A549 (cell line): ENCODE measurements around the gene TBL1XR1. TPM values are rescaled to one million over a fixed set of nuclear protein-coding genes. Genes with fewer than 3 reads are reported as not detected.

Experiments used
- ATAC-seq, 2 experiments: fragments of 200-7000 bp in 1 of 2; fragments of >200 bp in 1 of 2; cut with Nextera tagmentation in 1 of 2; cut with Tn5 transposase in 1 of 2; 3 replicates each; pipeline versions ENCODE4 v1.8.0 to v1.9.1; 2018 to 2020; ENCODE audit warnings: mild to moderate bottlenecking in 1 of 2, moderate library complexity in 1 of 2
- CTCF ChIA-PET: fragments of 300-600 bp; sonication (Branson Sonifier 250); formaldehyde crosslinking; extraction: SDS; loops from one replicate; lab custom pipeline; 2021; ENCODE audit warnings: antibody characterized with exemption, inconsistent platforms; lab: Yijun Ruan, JAX
- POLR2A ChIA-PET: fragments of 350-600 bp; formaldehyde crosslinking; extraction: SDS; loops from one replicate; lab custom pipeline; 2021; ENCODE audit warnings: antibody characterized with exemption, inconsistent platforms; lab: Yijun Ruan, JAX
- DNase-seq, 2 experiments: peaks; one replicate each; pipeline versions ENCODE4 v3.0.0 to v3.0.0-alpha.2; 2011 to 2016; ENCODE audit warnings: low read depth in 1 of 2, low spot score in 1 of 2
- FAIRE-seq: peaks from 2 replicates; lab custom pipeline; 2011; peaks lifted over from hg19 to GRCh38; lab: Jason Lieb, UNC
- H3K27ac ChIP-seq, 2 experiments: fragments of >200 bp; sonication (Bioruptor Twin); formaldehyde crosslinking; 3 replicates each; pipeline ENCODE4 v1.5.1; 2016 to 2017
- H3K4me1 ChIP-seq: fragments of >200 bp; sonication (Bioruptor Twin); formaldehyde crosslinking; 3 replicates; pipeline ENCODE4 v1.6.1; 2016
- H3K4me2 ChIP-seq: fragments of >200 bp; sonication (Bioruptor Twin); formaldehyde crosslinking; 3 replicates; pipeline ENCODE4 v1.6.1; 2016
- H3K4me3 ChIP-seq: fragments of >200 bp; sonication (Bioruptor Twin); formaldehyde crosslinking; 3 replicates; pipeline ENCODE4 v1.5.1; 2016
- H3K9me3 ChIP-seq: fragments of >200 bp; sonication (Bioruptor Twin); formaldehyde crosslinking; 3 replicates; pipeline ENCODE4 v1.6.1; 2016
- CTCF ChIP-seq: fragments of >200 bp; sonication (Bioruptor Twin); formaldehyde crosslinking; IDR thresholded peaks from 3 replicates; pipeline ENCODE4 v1.5.1; 2016
- EP300 ChIP-seq, 2 experiments: fragments of >200 bp; sonication (Bioruptor Twin); formaldehyde crosslinking; IDR thresholded peaks; 2 replicates in 1 of 2; 3 replicates in 1 of 2; pipeline ENCODE4 v1.6.1; 2016 to 2017
- FOSL2 ChIP-seq, 2 experiments: fragments of 450-650 bp in 1 of 2; fragments of >200 bp in 1 of 2; sonication (Bioruptor Twin) in 1 of 2; formaldehyde crosslinking; IDR thresholded peaks; 2 replicates each; pipeline versions ENCODE4 v1.5.0 to v1.6.1; 2016 to 2020; ENCODE audit warnings: mild to moderate bottlenecking in 1 of 2, moderate library complexity in 1 of 2
- GATA3 ChIP-seq: IDR thresholded peaks from 2 replicates; pipeline ENCODE4 v1.6.1; 2012; ENCODE audit warnings: borderline replicate concordance
- HDAC2 ChIP-seq: fragments of 200-600 bp; sonication (generic); IDR thresholded peaks from 2 replicates; pipeline ENCODE4 v1.6.1; 2016
- HES2 ChIP-seq: fragments of >200 bp; sonication (Bioruptor Twin); formaldehyde crosslinking; IDR thresholded peaks from 2 replicates; pipeline ENCODE4 v1.6.1; 2016
- HMGXB4 ChIP-seq: fragments of 250-450 bp; sonication (Bioruptor Pico); IDR thresholded peaks from 2 replicates; pipeline ENCODE4 v1.5.0; 2021; ENCODE audit warnings: mild to moderate bottlenecking, moderate library complexity, borderline replicate concordance
- HOXA7 ChIP-seq: fragments of 250-450 bp; sonication (Bioruptor Pico); IDR thresholded peaks from 2 replicates; pipeline ENCODE4 v1.5.0; 2020; ENCODE audit warnings: mild to moderate bottlenecking, moderate library complexity
- KDM5A ChIP-seq: fragments of 200-600 bp; sonication (generic); IDR thresholded peaks from 2 replicates; pipeline ENCODE4 v1.6.1; 2016; ENCODE audit warnings: antibody characterized with exemption, mild to moderate bottlenecking
- RFX5 ChIP-seq: fragments of 450-650 bp; IDR thresholded peaks from 2 replicates; pipeline ENCODE4 v1.7.1; 2014; ENCODE audit warnings: antibody characterized with exemption, mild to moderate bottlenecking, moderate library complexity
- RNF2 ChIP-seq: fragments of 200-600 bp; sonication (generic); IDR thresholded peaks from 2 replicates; pipeline ENCODE4 v1.6.1; 2016; ENCODE audit warnings: low read depth, mild to moderate bottlenecking, antibody characterized with exemption, moderate library complexity, borderline replicate concordance
- SMC3 ChIP-seq: fragments of >200 bp; sonication (Bioruptor Twin); formaldehyde crosslinking; IDR thresholded peaks from 3 replicates; pipeline ENCODE4 v1.6.1; 2018; ENCODE audit warnings: inconsistent platforms
- SREBF2 ChIP-seq: fragments of 450-650 bp; IDR thresholded peaks from 2 replicates; pipeline ENCODE4 v1.6.1; 2014; ENCODE audit warnings: mild to moderate bottlenecking, moderate library complexity
- ZSCAN20 ChIP-seq: fragments of 250-450 bp; sonication (Bioruptor Pico); IDR thresholded peaks from 2 replicates; pipeline ENCODE4 v1.8.0; 2022; ENCODE audit warnings: mild to moderate bottlenecking, moderate library complexity
- WGBS: methylation state at CpG from one replicate; pipeline ENCODE4 v1.1.6; 2017; ENCODE audit errors: missing lambda C conversion rate; 5-methylcytosine and 5-hydroxymethylcytosine counted together
- polyA plus RNA-seq, 4 experiments: library from polyadenylated mRNA; depleted of rRNA in 3 of 4; stranded (reverse); fragments of >200 nt; fragmentation: RNase III in 1 of 4; extraction: RNeasy Plus Mini Kit Qiagen cat#74134 plus additional on column Dnase treatment in 1 of 4; gene quantifications; 2 replicates in 3 of 4; 3 replicates in 1 of 4; pipeline ENCODE4 v1.2.3, GENCODE V29; 2011 to 2017

The TBL1XR1 gene
- polyA plus RNA-seq, 2 of the 4 experiments (the other 2 are of a cell fraction): 41.4 to 106 TPM

- no peak for FAIRE-seq
- 77% methylated on average over 4 of the region's 4 CpGs for WGBS
- TF ChIP-seq ZSCAN20 (CRISPR knock-in tag) (no peak), KDM5A (no peak), FOSL2 (IDR thresholded peaks at IDR 0.05) (no peak), FOSL2 (CRISPR knock-in tag; IDR thresholded peaks at IDR 0.05) (no peak), EP300 (IDR thresholded peaks at IDR 0.05) (no peak), HOXA7 (no peak), HES2 (no peak), HDAC2 (no peak)
- TF ChIP-seq, all 56 proteins: peak for 0
Observed at GRCh38 chr3:176994891-176995781, 202.1 kb downstream of the TBL1XR1 start.

DNA sequence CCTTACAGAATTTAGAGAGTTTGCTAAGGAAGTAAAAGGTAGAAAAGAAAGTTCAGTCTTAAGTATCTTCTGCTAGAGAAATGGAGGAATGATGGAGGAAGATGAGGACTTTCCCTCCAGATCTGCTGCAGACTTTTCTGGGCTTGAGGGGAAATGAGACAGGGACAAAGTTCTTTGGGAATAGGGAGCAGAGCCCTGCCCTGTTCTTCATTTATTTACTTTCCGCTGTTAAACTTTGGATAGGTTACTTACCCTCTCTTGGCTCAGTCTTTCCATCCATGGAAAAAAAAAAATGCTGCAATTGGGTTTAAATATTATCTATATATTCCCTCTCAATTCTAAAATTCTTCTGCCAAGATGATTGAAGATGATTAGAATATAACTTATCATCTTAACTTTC is 202.9 kb downstream of the TBL1XR1 start:
- H3K27ac ChIP-seq: no peak overlapping the region
- ATAC-seq (no peak), DNase-seq (no peak), FAIRE-seq (no peak)
- POLR2A ChIA-PET: no interaction called here
- no peak overlapping the region for H3K4me3 ChIP-seq
- TF ChIP-seq GATA3 (no peak), HMGXB4 (no peak), CTCF (no peak), SREBF2 (no peak)
- WGBS: 83% methylated on average over 1 of the region's 1 CpG
- H3K4me2 ChIP-seq: no peak overlapping the region
- H3K4me1 ChIP-seq: no peaks in the 10 kb centered on the region
- CTCF ChIA-PET: no interaction called here
- no peaks in the 10 kb centered on the region for H3K9me3 ChIP-seq

More at GRCh38 chr3:176994891-176995781, 202.1 kb downstream of the TBL1XR1 start:
- Histone ChIP-seq H3K9me3 (no peaks in the 10 kb centered on the region), H3K4me2 (no peak overlapping the region), H3K4me1 (no peaks in the 10 kb centered on the region), H3K27ac (no peak overlapping the region), H3K4me3 (no peak overlapping the region)
- DNase-seq: no peak
- ATAC-seq: no peak
- CTCF ChIA-PET: no interaction called here
- POLR2A ChIA-PET: no interaction called here

DNA sequence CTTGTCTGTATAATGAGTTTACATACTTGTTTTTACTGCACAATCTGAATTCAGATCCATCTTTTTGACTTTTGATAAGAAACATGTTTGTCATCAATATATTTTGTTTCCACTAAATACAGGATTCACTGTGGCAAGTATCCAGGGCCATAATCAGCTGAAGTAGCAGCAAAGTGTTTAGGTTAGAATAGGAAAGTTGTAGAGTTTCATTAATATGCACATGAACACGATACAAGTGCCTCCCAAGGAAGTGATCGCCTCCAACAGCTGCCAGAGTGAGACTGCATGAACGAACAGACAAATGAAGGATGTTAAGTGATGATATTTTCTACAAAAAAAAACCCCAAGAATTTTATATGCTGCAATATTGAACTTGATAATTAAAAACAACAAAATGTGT is 204.3 kb downstream of the TBL1XR1 start:
- FAIRE-seq: no peak
- no peak for ATAC-seq
- POLR2A ChIA-PET: no interaction called here
- H3K4me3 ChIP-seq: no peak overlapping the region
- DNase-seq: no peak
- WGBS: 68% methylated on average over 3 of the region's 3 CpGs
- TF ChIP-seq CTCF: no peak
- no peak for TF ChIP-seq RFX5
- no peak for TF ChIP-seq EP300 (IDR thresholded peaks at IDR 0.05)
- no peak for TF ChIP-seq RNF2
- TF ChIP-seq SMC3: no peak
- H3K27ac ChIP-seq: no peak overlapping the region
- H3K9me3 ChIP-seq: no peaks in the 10 kb centered on the region
- CTCF ChIA-PET: no interaction called here
- no peak overlapping the region for H3K4me2 ChIP-seq
- no peaks in the 10 kb centered on the region for H3K4me1 ChIP-seq
